OCI-LY1 (cell line): Measurements from ENCODE around the gene FH.

Source experiments
- H2AFZ ChIP-seq: fragments of 200-600 bp; sonication (generic), shearing (Covaris generic); 2 replicates; pipeline ENCODE4 v1.6.0; 2014; ENCODE audit warnings: antibody characterized with exemption, mild to moderate bottlenecking, low read length
- H3F3A ChIP-seq: fragments of 200-600 bp; sonication (generic), shearing (Covaris generic); 2 replicates; pipeline ENCODE4 v1.6.0; 2014; ENCODE audit warnings: mild to moderate bottlenecking, antibody characterized with exemption, low read length, moderate library complexity; ENCODE audit not compliant: insufficient read depth
- H3K27ac ChIP-seq: fragments of 200-600 bp; sonication (generic); 2 replicates; pipeline ENCODE4 v1.5.1; 2014; ENCODE audit warnings: low read length, mixed run types, mild to moderate bottlenecking, low read depth; ENCODE audit not compliant: poor library complexity, severe bottlenecking
- H3K27me3 ChIP-seq: fragments of 200-600 bp; sonication (generic); 2 replicates; pipeline ENCODE4 v1.6.0; 2014; ENCODE audit warnings: antibody characterized with exemption, mild to moderate bottlenecking, low read length, moderate library complexity; ENCODE audit not compliant: insufficient read depth
- H3K36me3 ChIP-seq: fragments of 200-600 bp; sonication (generic); 2 replicates; pipeline ENCODE4 v1.6.1; 2014; ENCODE audit warnings: mild to moderate bottlenecking, antibody characterized with exemption, low read length, moderate library complexity, mixed read lengths; ENCODE audit not compliant: insufficient read depth
- H3K4me1 ChIP-seq: fragments of 200-600 bp; sonication (generic); 2 replicates; pipeline ENCODE4 v1.5.1; 2014; ENCODE audit warnings: mild to moderate bottlenecking, low read length, moderate library complexity; ENCODE audit not compliant: insufficient read depth, severe bottlenecking
- H3K4me2 ChIP-seq: fragments of 200-600 bp; sonication (generic), shearing (Covaris generic); 2 replicates; pipeline ENCODE4 v1.6.1; 2014; ENCODE audit warnings: low read length
- H3K4me3 ChIP-seq: fragments of 200-600 bp; sonication (generic); 2 replicates; pipeline ENCODE4 v1.5.1; 2014; ENCODE audit warnings: low read length, low read depth, mild to moderate bottlenecking, mixed read lengths; ENCODE audit not compliant: poor library complexity, severe bottlenecking
- H3K79me2 ChIP-seq: fragments of 200-600 bp; shearing (Covaris generic); 2 replicates; pipeline ENCODE4 v1.6.1; 2016; ENCODE audit warnings: mixed run types, low read length, mixed read lengths; ENCODE audit not compliant: insufficient read depth
- H3K9ac ChIP-seq: fragments of 200-600 bp; sonication (generic), shearing (Covaris generic); 2 replicates; pipeline ENCODE4 v1.6.1; 2014; ENCODE audit warnings: mild to moderate bottlenecking, low read length, mixed read lengths
- H3K9me2 ChIP-seq: fragments of 200-600 bp; sonication (generic), shearing (Covaris generic); 2 replicates; pipeline ENCODE4 v1.6.1; 2014; ENCODE audit warnings: low read depth, mild to moderate bottlenecking, low read length, mixed read lengths
- H3K9me3 ChIP-seq: fragments of 200-600 bp; shearing (Covaris generic); 2 replicates; pipeline ENCODE4 v1.6.1; 2014; ENCODE audit warnings: low read length, mixed read lengths
- H4K20me1 ChIP-seq: fragments of 200-600 bp; sonication (generic), shearing (Covaris generic); 2 replicates; pipeline ENCODE4 v1.6.0; 2016; ENCODE audit warnings: mild to moderate bottlenecking, low read length; ENCODE audit not compliant: insufficient read depth
- CTCF ChIP-seq: fragments of 200-600 bp; sonication (generic), shearing (Covaris generic); IDR thresholded peaks from 2 replicates; pipeline ENCODE4 v1.5.1; 2017; ENCODE audit warnings: mild to moderate bottlenecking, antibody characterized with exemption, low read length, moderate library complexity, mixed read lengths
- EZH2 ChIP-seq: fragments of 200-600 bp; sonication (generic), shearing (Covaris generic); IDR thresholded peaks from 2 replicates; pipeline ENCODE4 v1.8.0; 2017; ENCODE audit warnings: borderline replicate concordance, mixed run types, mild to moderate bottlenecking, antibody characterized with exemption, low read length, moderate library complexity, mixed read lengths

Gene FH

GRCh38 chr1:241548008-241548407, 28.5 kb upstream of the FH start:
- no peak overlapping the region for H3K27ac ChIP-seq
- no peaks in the 10 kb centered on the region for H3K9me3 ChIP-seq
- H3K9ac ChIP-seq = no peak overlapping the region
- H3K4me3 ChIP-seq = no peak overlapping the region
- no peaks in the 10 kb centered on the region for H3K27me3 ChIP-seq
- TF ChIP-seq CTCF (no peak), EZH2 (no peak)
- H3K9me2 ChIP-seq = no peaks in the 10 kb centered on the region
- no peak overlapping the region for H2AFZ ChIP-seq
- no peaks in the 10 kb centered on the region for H3K36me3 ChIP-seq
- peaks cover 34% of the 10 kb centered on the region for H3K4me1 ChIP-seq
- no peaks in the 10 kb centered on the region for H3F3A ChIP-seq
- no peak overlapping the region for H3K4me2 ChIP-seq
- no peaks in the 10 kb centered on the region for H3K79me2 ChIP-seq
- no peaks in the 10 kb centered on the region for H4K20me1 ChIP-seq

GRCh38 chr1:241542199-241542907, 22.8 kb upstream of the FH start:
- H3K9ac ChIP-seq = peak overlapping the region; percentile 25; the same call in 1 of the 2 replicates
- no peaks in the 10 kb centered on the region for H3F3A ChIP-seq
- H3K36me3 ChIP-seq = no peaks in the 10 kb centered on the region; the same call in 1 of the 2 replicates
- peak overlapping the region; percentile 26; the same call in 1 of the 2 replicates for H2AFZ ChIP-seq
- H3K27ac ChIP-seq = peak overlapping the region; percentile 69
- H3K9me2 ChIP-seq = no peaks in the 10 kb centered on the region
- peaks cover 29% of the 10 kb centered on the region for H3K4me1 ChIP-seq
- H3K4me2 ChIP-seq = peak overlapping the region; percentile 54
- H3K79me2 ChIP-seq = no peaks in the 10 kb centered on the region
- H4K20me1 ChIP-seq = no peaks in the 10 kb centered on the region
- H3K4me3 ChIP-seq = peak overlapping the region; percentile 23
- no peak for TF ChIP-seq EZH2
- TF ChIP-seq CTCF = no peak
- H3K27me3 ChIP-seq = no peaks in the 10 kb centered on the region
- H3K9me3 ChIP-seq = no peaks in the 10 kb centered on the region

GRCh38 chr1:241536969-241537368, 17.4 kb upstream of the FH start:
- no peaks in the 10 kb centered on the region; the same call in 1 of the 2 replicates for H3K36me3 ChIP-seq
- H3K9ac ChIP-seq = no peak overlapping the region
- no peaks in the 10 kb centered on the region for H3K79me2 ChIP-seq
- H3F3A ChIP-seq = no peaks in the 10 kb centered on the region
- H3K27me3 ChIP-seq = no peaks in the 10 kb centered on the region
- H3K9me3 ChIP-seq = no peaks in the 10 kb centered on the region
- no peak overlapping the region for H3K4me3 ChIP-seq
- H4K20me1 ChIP-seq = no peaks in the 10 kb centered on the region
- TF ChIP-seq EZH2 (no peak), CTCF (no peak)
- H3K27ac ChIP-seq = no peak overlapping the region
- no peak overlapping the region for H2AFZ ChIP-seq
- no peaks in the 10 kb centered on the region for H3K9me2 ChIP-seq
- H3K4me2 ChIP-seq = no peak overlapping the region
- H3K4me1 ChIP-seq = peaks cover 34% of the 10 kb centered on the region
